ENCODE results near the gene AKT2. TPM values are rescaled to one million over a fixed set of nuclear protein-coding genes. Genes with fewer than 3 reads are reported as not detected.

Gene AKT2
- polyA plus RNA-seq, 3 donors, result 11.4 to 122 (median 16.3) TPM

DNA sequence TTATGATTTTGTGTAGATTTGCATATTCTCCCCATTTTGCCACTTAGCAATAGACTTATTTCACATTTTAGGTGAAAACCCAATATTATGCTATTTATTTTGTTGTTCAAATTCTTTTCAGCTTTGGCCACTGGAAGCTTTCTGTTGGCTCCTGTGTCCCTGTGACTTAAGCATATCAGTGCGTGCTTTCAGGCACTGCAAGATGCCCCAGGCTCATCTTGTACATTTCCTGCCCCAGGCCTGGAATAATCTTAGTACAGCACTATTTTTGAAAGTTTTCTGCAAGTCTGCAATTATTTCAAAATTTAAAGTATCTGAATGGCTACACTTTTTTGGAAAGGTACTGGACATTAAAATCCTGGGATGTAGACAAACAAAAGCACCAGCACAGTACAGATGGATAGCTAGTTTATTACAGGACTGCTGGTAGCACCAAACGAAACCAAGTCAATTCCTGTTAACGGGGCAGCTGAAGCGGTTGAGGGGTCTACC lies 55.2 kb downstream of the AKT2 start:
- Histone ChIP-seq H4K20me1 (ENCODE audit: insufficient read depth, low read length) (no peaks in the 10 kb centered on the region), H2AFZ (ENCODE audit: insufficient read depth, low read depth, low read length, poor library complexity, severe bottlenecking) (no peak overlapping the region), H3K79me2 (ENCODE audit: insufficient read depth, low read length) (no peaks in the 10 kb centered on the region), H3K4me1 (ENCODE audit: control insufficient read depth in 1 of 2, insufficient read depth in 2 of 2, low read length in 2 of 2) (no peaks in the 10 kb centered on the region), H3K27me3 (ENCODE audit: control insufficient read depth in 2 of 2, insufficient read depth in 2 of 2, low read length in 2 of 2) (peaks cover 28 to 34% of the 10 kb centered on the region in 2 donors), H3K9ac (ENCODE audit: insufficient read depth, low read length, poor library complexity, severe bottlenecking) (no peak overlapping the region), H3K4me2 (replicated peaks; ENCODE audit: extremely low read depth, low read length, poor library complexity, severe bottlenecking) (no peak overlapping the region), H3K36me3 (replicated peaks in 1 of 2; ENCODE audit: control insufficient read depth in 1 of 2, insufficient read depth in 2 of 2, low read length in 2 of 2) (peaks cover 18 to 22% of the 10 kb centered on the region in 2 donors), H3K4me3 (replicated peaks in 1 of 3; ENCODE audit: low read depth in 2 of 3, low read length in 3 of 3) (no peak overlapping the region), H3K9me3 (replicated peaks in 1 of 2; ENCODE audit: control insufficient read depth in 1 of 2, insufficient read depth in 1 of 2, low read length in 2 of 2) (peaks cover 0 to 17% of the 10 kb centered on the region in 2 donors), H3K27ac (ENCODE audit: low read depth in 1 of 2, low read length in 2 of 2) (no peak overlapping the region)
- no peak overlapping the region for H3K27ac Mint-ChIP-seq
- peaks cover 10% of the 10 kb centered on the region for H3K4me1 Mint-ChIP-seq
- H3K9me3 Mint-ChIP-seq, result peaks cover 2 to 13% (median 4%) of the 10 kb centered on the region in 7 donors
- TF ChIP-seq, protein P1, sequence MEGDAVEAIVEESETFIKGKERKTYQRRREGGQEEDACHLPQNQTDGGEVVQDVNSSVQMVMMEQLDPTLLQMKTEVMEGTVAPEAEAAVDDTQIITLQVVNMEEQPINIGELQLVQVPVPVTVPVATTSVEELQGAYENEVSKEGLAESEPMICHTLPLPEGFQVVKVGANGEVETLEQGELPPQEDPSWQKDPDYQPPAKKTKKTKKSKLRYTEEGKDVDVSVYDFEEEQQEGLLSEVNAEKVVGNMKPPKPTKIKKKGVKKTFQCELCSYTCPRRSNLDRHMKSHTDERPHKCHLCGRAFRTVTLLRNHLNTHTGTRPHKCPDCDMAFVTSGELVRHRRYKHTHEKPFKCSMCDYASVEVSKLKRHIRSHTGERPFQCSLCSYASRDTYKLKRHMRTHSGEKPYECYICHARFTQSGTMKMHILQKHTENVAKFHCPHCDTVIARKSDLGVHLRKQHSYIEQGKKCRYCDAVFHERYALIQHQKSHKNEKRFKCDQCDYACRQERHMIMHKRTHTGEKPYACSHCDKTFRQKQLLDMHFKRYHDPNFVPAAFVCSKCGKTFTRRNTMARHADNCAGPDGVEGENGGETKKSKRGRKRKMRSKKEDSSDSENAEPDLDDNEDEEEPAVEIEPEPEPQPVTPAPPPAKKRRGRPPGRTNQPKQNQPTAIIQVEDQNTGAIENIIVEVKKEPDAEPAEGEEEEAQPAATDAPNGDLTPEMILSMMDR (IDR thresholded peaks at IDR 0.05), result no peak
- peaks cover 41 to 51% (median 49%) of the 10 kb centered on the region in 3 donors for H3K27me3 Mint-ChIP-seq (ENCODE audit: low read depth in 3 of 3)
- H3K36me3 Mint-ChIP-seq, result peaks cover 12 to 20% of the 10 kb centered on the region in 2 donors
- DNase-seq, result no peak
- H3K4me3 Mint-ChIP-seq, result no peak overlapping the region
- 61% methylated on average over 3 of the region's 4 CpGs for WGBS (ENCODE audit: insufficient coverage)
- intact Hi-C loops (cut with micrococcal nuclease), result no loop called here

DNA sequence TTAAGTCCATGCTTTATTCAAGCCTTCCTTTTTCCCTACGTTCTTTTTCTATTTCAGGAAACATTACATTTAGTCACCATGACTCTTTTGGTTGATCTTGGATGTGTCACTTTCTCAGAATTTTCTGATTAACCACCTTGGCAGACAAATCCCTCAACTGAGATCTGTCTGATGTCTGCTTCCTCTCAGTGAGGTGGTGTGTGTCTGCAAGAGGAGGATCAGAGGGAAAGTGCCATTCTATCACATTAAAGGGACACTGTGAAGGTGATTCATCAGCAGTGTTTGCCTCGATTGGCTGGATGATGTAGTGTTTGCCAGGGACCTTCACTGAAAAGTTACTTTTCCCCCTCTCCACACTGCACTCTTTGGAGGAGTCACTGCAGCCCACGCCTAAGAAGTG lies 55.7 kb downstream of the AKT2 start:
- H3K27me3 ChIP-seq (ENCODE audit: control insufficient read depth in 2 of 2, insufficient read depth in 2 of 2, low read length in 2 of 2), result peaks cover 28 to 39% of the 10 kb centered on the region in 2 donors
- H3K79me2 ChIP-seq (ENCODE audit: insufficient read depth, low read length), result no peaks in the 10 kb centered on the region
- peaks cover 0 to 17% of the 10 kb centered on the region in 2 donors for H3K9me3 ChIP-seq (replicated peaks in 1 of 2; ENCODE audit: control insufficient read depth in 1 of 2, insufficient read depth in 1 of 2, low read length in 2 of 2)
- no peak overlapping the region for H3K27ac ChIP-seq (ENCODE audit: low read depth in 1 of 2, low read length in 2 of 2)
- H3K36me3 ChIP-seq (replicated peaks in 1 of 2; ENCODE audit: control insufficient read depth in 1 of 2, insufficient read depth in 2 of 2, low read length in 2 of 2), result peaks cover 13 to 17% of the 10 kb centered on the region in 2 donors
- H3K27me3 Mint-ChIP-seq (ENCODE audit: low read depth in 3 of 3), result peaks cover 46 to 55% (median 54%) of the 10 kb centered on the region in 3 donors
- WGBS (ENCODE audit: insufficient coverage), result no CpG with 5 or more reads among the region's 3 CpGs
- H3K4me1 ChIP-seq (ENCODE audit: control insufficient read depth in 1 of 2, insufficient read depth in 2 of 2, low read length in 2 of 2), result no peaks in the 10 kb centered on the region
- intact Hi-C loops (cut with micrococcal nuclease), result no loop called here
- peak overlapping the region in 1 of 7 donors; percentile 60 for H3K27ac Mint-ChIP-seq
- no peak overlapping the region for H2AFZ ChIP-seq (ENCODE audit: insufficient read depth, low read depth, low read length, poor library complexity, severe bottlenecking)
- H3K4me2 ChIP-seq (replicated peaks; ENCODE audit: extremely low read depth, low read length, poor library complexity, severe bottlenecking), result no peak overlapping the region
- H3K4me3 Mint-ChIP-seq, result no peak overlapping the region
- peaks cover 8 to 15% of the 10 kb centered on the region in 2 donors for H3K36me3 Mint-ChIP-seq
- H3K9ac ChIP-seq (ENCODE audit: insufficient read depth, low read length, poor library complexity, severe bottlenecking), result no peak overlapping the region
- TF ChIP-seq, protein P1 (IDR thresholded peaks at IDR 0.05), result no peak
- H3K4me3 ChIP-seq (replicated peaks in 1 of 3; ENCODE audit: low read depth in 2 of 3, low read length in 3 of 3), result no peak overlapping the region
- no peaks in the 10 kb centered on the region for H4K20me1 ChIP-seq (ENCODE audit: insufficient read depth, low read length)
- H3K4me1 Mint-ChIP-seq, result peaks cover 10% of the 10 kb centered on the region
- no peak for DNase-seq
- H3K9me3 Mint-ChIP-seq, result peaks cover 2 to 17% (median 7%) of the 10 kb centered on the region in 7 donors
